Activated CD4-positive, alpha-beta T cell treated with anti-CD3 and anti-CD28 coated beads, Interleukin-2, amount 50 U/mL, for 48 hours (primary cell): ENCODE data around the gene CD22.
"Not testable (repeated sequence)": the region's sequence is repeated elsewhere in the genome, so short reads cannot be mapped to it uniquely, and the experiment has no call there.

Experiments used
- DNase-seq, 2 experiments: peaks; one replicate each; pipeline ENCODE4 v3.0.0-alpha.2; 2020

The CD22 gene

DNA sequence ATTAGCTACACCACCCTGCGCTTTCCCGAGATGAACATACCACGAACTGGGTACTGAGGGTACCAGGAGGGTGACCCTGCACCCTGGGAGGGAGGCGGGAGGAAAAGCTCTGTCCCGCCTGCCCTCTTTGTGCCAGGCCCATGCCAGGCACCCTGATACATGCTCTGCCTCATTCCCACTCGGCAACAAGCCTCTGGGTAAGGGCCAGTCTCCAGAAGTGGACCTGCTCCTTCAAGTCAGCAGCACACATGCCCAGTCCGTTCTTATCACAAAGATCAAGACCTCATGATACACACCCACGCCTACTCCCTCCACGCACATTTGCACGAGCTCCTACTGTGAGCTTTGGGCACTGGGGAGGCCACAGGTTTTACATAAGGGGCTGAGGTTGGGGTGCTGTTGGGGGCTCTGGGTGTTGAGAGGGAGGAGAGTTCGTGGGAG lies 16.7 kb downstream of the CD22 start:
- no peak for DNase-seq

DNA sequence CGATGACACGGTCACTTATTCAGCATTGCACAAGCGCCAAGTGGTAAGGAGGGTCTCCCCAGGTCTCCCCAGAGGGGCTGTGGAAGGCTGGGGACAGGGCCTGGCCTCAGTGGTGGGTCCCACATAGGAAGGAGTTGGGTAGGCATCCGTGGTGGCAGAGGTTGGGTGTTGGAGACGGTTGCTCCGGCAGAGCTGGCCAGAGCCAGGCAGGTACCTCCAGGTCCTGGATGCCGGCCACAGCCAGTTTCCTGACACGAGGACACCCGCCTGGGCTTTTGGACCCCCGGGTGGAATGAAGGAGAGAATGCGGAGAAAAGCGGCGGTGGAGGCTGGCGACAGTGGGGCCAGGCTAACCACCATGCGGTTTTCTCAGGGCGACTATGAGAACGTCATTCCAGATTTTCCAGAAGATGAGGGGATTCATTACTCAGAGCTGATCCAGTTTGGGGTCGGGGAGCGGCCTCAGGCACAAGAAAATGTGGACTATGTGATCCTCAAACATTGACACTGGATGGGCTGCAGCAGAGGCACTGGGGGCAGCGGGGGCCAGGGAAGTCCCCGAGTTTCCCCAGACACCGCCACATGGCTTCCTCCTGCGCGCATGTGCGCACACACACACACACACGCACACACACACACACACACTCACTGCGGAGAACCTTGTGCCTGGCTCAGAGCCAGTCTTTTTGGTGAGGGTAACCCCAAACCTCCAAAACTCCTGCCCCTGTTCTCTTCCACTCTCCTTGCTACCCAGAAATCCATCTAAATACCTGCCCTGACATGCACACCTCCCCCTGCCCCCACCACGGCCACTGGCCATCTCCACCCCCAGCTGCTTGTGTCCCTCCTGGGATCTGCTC lies 17.4 kb downstream of the CD22 start:
- DNase-seq: peak; percentile 71 to 78

DNA sequence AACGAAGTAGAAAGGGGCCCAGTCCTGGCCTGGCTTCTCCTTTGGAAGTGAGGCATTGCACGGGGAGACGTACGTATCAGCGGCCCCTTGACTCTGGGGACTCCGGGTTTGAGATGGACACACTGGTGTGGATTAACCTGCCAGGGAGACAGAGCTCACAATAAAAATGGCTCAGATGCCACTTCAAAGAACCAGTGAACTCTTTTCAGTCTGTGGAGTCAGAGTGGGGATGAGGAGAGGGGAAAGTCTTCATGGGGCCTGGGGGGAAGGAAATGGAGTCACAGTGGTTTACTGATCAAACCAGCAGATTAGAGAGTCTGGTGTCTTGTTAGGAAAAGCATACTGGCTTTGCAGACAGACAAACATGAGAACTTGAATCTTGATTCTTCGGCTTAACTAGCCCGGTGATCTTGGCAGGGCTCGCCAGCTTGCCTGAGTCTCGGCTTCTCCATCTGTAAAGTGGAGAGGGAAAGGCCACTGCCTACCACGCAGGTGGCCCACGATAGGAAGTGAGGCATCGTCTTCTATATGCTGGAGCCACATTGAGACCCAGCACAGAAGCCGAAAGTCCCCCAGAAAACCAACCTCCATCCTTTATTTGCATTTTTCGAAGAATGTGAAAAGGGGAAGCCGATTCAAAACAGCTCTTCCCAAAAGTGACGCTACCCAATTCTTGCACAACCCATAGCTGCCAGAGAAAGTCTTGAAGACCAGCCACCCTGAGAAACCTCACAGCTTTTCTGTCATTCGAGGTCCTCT lies 18.4 kb downstream of the CD22 start, which contains the start of gene FFAR1:
TSS of gene FFAR1 (plus strand) at position 732 of the 759 bp plus-strand sequence. CDS start 3,650 bp downstream, outside the sequence.
- peak; percentile 56 to 69 for DNase-seq

DNA sequence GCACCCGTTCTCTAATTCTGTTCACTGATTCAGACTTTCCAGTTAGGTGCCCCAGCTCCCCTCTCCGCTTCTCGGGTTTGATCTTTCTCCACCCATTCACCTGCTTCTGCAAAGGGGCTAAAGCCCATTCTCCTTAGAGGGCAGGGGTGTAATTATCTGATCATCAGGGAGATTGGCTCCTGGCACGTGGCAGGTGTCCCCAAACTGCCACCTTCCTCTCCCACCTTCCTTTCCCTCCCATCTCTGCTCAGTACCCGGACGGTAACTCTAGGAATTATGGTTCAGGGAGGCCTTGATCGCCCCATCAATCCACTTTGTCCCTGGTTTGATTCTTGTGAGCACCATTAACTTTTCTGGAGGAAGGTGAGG lies 18.9 kb downstream of the CD22 start:
- no peak for DNase-seq

DNA sequence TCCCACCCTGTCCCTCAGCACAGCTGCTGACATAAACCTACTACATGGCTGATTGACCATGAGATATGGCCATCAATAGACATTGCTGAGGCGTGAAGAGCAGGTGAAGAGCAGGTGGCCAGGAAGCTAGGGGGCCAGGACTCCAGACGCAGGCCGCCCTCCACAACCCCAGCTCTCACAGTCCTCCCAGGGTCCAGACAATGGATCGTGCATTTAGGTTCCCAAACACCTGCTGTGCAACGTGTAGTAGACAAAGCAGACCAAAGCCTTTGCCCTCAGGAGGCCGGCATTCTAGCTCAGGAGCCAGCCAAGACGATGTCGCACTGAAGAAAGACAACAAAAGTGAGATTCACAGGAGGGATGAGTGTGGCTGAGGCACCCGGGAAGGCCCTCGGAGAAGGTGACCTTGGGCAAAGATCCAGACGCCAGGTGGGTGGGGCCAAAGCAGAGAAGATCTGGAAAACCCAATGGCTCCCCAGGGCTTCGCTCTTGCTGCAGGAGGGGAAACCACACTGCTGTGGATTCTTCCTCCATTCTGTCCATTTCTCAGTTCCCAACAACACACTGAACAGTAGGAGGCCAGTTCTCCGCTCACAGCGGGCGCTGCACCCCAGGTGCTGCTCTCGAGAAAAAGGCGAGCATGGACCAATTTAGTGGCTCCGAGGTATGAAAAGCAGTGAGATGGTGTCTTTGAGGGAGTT lies 20.1 kb downstream of the CD22 start:
- DNase-seq: peak in 1 of 2 experiments; percentile 5

DNA sequence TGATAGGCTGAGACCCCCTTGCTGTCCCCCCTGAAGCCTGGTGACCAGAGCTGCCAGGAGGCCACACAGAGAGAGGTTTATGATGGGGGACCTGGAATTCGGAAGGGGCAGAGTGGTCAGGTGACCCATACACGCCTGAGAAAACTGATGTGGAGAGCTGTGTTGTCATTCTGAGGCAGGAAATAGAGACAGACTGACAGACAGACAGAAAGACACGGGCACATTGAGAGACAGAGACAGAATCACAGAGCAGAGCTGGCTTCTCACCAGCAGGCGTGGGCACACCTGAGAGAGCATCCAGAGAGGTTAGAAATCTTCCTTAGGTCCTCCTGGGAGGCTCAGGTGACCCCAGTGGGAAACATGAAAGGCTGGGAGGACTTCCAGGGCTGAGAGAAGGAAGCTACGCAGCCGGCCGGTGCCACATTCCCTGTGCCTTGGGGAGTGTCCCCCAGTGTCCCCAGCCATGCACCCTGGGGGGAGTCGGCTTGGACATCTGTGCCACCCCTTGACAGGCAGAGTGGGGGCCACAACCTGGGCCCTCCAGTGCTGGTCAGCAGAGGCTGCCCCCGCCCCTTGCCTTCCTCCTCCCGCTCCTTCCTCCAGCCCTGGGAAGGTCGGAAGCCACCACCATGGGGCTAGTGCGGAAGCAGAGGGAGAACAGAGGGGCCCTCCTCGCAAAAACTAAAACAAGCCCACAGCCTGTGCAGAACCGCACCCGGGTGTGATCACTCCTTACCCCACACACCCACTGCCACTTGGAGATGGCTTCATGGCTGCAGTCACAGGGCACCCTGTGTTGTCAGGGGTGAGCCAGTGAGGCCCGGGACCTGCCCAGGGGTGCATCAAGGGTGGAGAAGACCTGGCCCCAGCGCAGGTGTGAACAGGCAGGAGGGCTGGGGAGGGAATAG lies 20.9 kb downstream of the CD22 start:
- peak in 1 of 2 experiments; percentile 3 for DNase-seq

DNA sequence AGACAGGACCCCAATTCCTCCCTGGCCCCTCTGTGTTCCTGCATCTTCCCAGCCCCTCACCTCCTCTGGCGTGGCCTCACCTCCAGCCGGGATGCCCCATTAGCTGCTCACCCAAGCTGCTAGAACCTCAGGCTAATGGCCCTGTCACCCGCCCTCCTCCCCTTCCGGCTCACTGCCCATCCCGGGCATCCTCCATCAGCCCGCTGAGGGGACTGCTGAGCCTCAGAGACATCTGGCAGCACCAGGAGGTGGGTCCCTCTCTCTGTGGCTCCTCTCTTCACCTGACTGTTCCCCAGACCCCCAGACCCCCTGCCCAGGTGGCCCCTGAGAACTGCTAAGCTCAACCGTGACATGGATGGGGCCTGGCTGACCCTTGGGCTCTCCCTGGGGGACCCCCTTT lies 21.6 kb downstream of the CD22 start:
- peak in 1 of 2 experiments; percentile 3 for DNase-seq

DNA sequence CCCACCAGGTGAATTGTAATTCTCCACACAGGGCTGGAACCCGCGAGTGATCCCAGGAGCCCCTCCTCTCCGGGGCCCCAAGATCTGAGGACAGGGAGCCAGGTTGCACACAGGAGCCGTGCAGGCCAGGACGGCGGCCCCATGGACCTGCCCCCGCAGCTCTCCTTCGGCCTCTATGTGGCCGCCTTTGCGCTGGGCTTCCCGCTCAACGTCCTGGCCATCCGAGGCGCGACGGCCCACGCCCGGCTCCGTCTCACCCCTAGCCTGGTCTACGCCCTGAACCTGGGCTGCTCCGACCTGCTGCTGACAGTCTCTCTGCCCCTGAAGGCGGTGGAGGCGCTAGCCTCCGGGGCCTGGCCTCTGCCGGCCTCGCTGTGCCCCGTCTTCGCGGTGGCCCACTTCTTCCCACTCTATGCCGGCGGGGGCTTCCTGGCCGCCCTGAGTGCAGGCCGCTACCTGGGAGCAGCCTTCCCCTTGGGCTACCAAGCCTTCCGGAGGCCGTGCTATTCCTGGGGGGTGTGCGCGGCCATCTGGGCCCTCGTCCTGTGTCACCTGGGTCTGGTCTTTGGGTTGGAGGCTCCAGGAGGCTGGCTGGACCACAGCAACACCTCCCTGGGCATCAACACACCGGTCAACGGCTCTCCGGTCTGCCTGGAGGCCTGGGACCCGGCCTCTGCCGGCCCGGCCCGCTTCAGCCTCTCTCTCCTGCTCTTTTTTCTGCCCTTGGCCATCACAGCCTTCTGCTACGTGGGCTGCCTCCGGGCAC lies 22.6 kb downstream of the CD22 start:
- DNase-seq: peak in 1 of 2 experiments; percentile 1

DNA sequence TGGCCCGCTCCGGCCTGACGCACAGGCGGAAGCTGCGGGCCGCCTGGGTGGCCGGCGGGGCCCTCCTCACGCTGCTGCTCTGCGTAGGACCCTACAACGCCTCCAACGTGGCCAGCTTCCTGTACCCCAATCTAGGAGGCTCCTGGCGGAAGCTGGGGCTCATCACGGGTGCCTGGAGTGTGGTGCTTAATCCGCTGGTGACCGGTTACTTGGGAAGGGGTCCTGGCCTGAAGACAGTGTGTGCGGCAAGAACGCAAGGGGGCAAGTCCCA lies 23.1 kb downstream of the CD22 start:
- DNase-seq: no peak

DNA sequence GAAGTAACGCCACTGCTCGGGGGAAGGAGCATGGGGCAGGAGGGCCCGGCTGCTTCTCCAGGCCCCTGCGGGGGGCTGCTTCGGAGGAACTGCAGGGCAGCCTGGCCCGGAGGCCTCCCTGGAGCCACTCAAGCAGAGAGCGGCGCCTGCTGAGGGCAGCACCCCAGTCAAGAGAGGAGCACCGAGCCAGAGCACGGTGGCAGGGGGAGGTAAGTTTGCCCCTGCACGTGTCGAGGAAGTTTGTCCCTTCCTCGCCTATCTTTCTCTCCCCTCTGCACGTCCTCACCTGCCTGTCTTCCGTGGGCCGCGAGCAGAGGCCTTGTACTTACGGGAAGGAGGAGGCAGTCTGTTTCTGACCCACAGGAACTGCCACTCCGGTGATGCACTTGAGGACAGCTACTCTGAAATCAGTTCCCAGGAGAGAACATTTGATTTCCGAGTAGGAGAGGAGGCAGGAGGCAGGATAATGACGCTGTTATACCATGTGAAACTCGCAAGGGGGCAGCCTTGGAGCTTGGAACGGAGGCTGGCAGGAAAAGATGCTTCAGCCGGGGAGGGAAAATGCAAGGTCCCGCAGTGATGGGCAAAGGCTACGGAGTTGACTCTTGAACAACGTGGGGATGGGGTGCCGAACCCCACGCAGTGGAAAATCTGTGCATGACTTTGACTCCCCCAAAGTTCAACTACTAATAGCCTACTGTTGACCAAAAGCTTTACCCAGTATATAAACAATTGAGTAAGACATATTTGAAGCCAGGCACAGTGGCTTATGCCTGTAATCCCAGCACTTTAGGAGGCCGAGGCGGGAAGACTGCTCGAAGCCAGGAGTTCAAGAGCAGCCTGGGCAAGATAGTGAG lies 23.7 kb downstream of the CD22 start:
- peak; percentile 69 to 79 for DNase-seq

DNA sequence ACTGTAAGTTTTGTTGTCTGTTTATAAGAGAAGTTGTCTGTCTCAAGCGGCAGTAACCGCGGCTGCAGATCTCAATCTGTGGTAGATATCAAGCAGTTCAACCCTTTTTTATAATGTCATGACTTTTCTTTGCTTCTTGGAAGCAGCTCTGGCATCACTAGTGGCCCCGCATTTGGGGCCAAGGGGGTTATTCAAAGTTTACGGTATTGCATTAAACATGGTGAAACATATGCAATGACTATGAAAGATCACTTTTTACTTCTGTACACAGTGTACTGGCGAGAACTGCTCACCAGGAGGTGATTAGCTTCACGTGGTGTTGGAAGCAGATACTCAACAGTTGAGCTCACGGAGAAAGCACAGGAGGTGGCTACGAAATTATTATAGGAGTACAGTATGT lies 24.6 kb downstream of the CD22 start:
- DNase-seq: peak in 1 of 2 experiments; percentile 2

DNA sequence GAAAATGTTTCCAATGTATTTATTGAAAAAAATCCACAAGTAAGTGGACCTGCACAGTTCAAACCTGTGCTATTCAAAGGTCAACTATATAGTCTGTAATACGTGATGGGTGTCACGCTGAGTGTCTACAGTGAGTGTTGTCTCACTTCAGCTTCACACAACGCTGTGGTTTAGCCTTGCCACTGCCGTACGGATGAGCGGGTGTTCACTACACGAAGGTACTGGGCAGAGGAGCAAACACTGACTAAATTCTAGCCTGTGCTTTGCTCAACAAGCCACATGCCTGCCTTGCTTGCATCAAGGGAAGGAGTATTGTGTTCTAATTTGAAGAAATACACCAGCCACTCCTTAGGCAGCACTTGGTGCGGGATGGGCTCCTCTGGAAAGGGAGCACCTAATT lies 25.9 kb downstream of the CD22 start:
- DNase-seq: no peak

DNA sequence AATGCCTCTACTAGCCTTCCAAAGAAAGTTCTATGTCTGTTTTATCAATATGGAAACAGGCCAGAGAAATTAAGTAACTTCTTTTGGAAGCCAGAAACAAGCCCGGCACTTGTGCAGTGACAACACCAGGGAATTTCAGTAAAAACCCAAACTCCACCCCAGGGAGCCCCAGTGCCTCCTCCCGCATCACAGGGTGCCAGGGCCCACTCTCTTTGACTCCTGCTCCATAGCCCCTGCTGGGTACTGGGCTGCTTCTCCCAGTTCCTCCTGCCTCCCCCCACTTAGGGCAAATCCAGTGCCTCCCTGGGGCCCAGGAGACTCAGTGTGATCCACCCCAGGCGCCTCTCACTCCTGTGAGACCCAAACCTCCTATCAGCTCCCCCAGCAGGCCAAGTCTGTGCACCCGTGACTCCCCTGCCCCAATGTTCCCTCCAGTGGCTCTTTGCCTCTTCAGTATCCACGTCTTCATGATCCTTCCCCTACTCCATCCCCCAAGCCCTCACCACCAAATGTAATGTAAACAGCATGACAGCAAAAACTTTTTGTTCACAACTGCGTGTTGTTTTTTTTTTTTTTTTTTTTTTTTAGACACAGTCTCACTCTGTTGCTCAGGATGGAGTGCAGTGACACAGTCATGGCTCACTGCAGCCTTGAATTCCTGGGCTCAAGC lies 26.9 kb downstream of the CD22 start:
- no peak for DNase-seq

DNA sequence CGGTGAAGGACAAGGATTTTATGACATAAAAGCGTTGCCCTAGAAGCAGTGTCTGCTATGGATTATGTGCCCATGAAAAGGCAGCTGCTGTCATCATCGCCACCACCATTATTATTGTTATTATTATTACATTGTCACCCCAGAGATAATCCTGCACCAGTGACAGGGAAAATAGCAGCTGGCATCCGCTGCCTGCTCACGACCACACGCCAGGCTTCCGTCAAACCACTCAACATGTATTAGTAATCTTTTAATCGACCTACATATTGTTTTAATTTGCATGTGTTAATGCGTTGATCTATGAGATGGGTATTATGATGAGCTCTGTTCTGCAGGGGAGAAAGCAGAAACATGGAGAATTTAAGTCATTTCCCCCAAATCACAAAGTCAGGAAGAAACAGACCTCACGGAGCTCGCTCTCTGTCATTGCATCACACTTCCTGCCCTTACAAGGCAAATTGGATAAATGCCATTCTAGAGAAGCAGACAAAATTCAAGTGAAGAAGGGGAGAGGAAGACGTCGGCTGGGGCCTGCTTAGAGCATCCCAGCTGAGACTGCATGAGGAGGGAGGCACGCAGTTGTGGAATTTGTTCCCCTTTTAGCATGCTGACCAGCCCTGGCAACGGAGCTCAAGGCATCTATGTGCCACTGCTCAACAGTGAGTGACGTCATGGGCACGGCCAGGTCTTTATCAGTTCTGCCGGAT lies 29.0 kb downstream of the CD22 start, which contains the start of gene FFAR3:
TSS of gene FFAR3 (plus strand) at position 594 of the 707 bp plus-strand sequence. CDS start 431 bp downstream, outside the sequence.
- no peak for DNase-seq

DNA sequence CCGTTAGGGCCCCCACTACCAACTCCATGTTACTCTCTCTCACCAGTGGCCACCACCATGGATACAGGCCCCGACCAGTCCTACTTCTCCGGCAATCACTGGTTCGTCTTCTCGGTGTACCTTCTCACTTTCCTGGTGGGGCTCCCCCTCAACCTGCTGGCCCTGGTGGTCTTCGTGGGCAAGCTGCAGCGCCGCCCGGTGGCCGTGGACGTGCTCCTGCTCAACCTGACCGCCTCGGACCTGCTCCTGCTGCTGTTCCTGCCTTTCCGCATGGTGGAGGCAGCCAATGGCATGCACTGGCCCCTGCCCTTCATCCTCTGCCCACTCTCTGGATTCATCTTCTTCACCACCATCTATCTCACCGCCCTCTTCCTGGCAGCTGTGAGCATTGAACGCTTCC lies 29.8 kb downstream of the CD22 start:
- not testable (repeated sequence) for DNase-seq

DNA sequence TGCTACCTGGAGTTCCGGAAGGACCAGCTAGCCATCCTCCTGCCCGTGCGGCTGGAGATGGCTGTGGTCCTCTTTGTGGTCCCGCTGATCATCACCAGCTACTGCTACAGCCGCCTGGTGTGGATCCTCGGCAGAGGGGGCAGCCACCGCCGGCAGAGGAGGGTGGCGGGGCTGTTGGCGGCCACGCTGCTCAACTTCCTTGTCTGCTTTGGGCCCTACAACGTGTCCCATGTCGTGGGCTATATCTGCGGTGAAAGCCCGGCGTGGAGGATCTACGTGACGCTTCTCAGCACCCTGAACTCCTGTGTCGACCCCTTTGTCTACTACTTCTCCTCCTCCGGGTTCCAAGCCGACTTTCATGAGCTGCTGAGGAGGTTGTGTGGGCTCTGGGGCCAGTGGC lies 30.4 kb downstream of the CD22 start:
- DNase-seq: not testable (repeated sequence)

DNA sequence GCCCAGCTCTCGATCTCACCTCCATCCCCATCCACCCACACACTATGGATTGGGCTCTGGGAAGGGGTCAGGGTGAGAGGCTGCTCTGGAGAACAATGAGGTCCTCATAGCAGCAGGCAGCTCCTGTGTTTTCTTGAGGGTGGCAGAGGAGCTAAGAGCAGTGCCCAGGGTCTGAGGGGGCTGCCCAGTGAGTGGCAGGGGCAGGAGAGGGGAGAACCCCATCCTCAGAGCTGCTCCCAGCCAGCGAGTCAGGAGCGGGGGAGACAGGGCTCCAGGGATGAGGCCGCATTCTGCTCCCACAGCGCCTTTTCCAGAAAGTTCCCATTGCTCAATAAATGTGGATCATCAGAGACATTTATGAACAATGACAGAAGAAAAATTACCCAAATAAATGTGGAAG lies 31.1 kb downstream of the CD22 start:
- DNase-seq: not testable (repeated sequence)

DNA sequence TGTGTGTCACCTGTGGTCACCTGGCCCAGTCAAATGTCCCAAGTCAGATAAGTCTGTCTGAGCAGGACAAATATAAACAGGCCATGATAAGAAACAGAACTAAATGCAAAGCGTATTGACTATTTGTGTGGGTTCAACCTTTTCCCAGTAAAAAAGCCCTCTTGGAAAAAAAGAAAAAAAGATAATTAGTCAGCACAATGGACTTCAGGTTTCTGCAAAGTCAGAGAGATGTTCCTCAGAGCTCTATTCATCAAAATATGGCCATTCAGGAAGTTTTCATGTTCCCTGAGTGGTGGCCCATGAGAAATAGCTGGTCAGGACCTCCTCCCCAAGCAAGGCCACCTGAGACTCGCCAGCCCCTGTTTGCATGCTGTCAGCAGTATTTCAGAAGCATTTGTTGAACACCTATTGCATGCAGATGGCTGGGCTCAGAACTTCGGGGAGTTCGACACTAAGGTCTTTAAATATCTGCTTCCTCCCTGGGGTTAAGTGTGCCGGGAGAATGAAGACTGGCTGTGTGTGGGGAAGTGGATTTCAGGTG lies 32.0 kb downstream of the CD22 start:
- DNase-seq: no peak
